K562 (cell line): Measurements from ENCODE around the gene TMEM38B.

Experiments used
- GTF2F1 ChIP-seq: IDR thresholded peaks from 2 replicates; pipeline ENCODE4 v1.6.1; 2011; ENCODE audit warnings: low read depth, low read length, improper control_type of control experiment
- LCOR ChIP-seq: sonication (generic); formaldehyde crosslinking; IDR thresholded peaks from 2 replicates; pipeline ENCODE4 v1.8.0; 2022; ENCODE audit warnings: mild to moderate bottlenecking, missing genetic modification reagents
- RAD21 ChIP-seq, 2 experiments: fragments of 250-450 bp in 1 of 2; fragments of 450-650 bp in 1 of 2; sonication (Bioruptor Pico) in 1 of 2; formaldehyde crosslinking in 1 of 2; IDR thresholded peaks in 1 of 2; conservative IDR thresholded peaks in 1 of 2; 2 replicates each; pipeline versions ENCODE4 v1.4.0 to v1.8.0; 2020 to 2022; ENCODE audit warnings: mild to moderate bottlenecking in 2 of 2, moderate library complexity in 1 of 2
- RBM34 ChIP-seq: fragments of 200-400 bp; formaldehyde crosslinking; IDR thresholded peaks from 2 replicates; pipeline ENCODE4 v1.6.1; 2018; ENCODE audit warnings: low read length, borderline replicate concordance; ENCODE audit not compliant: insufficient read depth
- SMAD4 ChIP-seq: fragments of 250-450 bp; sonication (Bioruptor Pico); conservative IDR thresholded peaks from 2 replicates; pipeline ENCODE4 v1.8.0; 2021; ENCODE audit warnings: inconsistent platforms, mild to moderate bottlenecking, moderate library complexity
- SP1 ChIP-seq: sonication (generic); formaldehyde crosslinking; IDR thresholded peaks from 2 replicates; pipeline ENCODE4 v1.8.1; 2022; ENCODE audit warnings: mild to moderate bottlenecking, missing genetic modification reagents
- TCF7L2 ChIP-seq: fragments of 150-350 bp; IDR thresholded peaks from 2 replicates; pipeline ENCODE4 v1.6.1; 2016; ENCODE audit warnings: low read depth, mild to moderate bottlenecking, low read length, moderate library complexity
- ZEB2 ChIP-seq: fragments of 450-650 bp; IDR thresholded peaks from 2 replicates; pipeline ENCODE4 v1.6.1; 2016
- ZNF133 ChIP-seq: fragments of 250-450 bp; sonication (Bioruptor Pico); IDR thresholded peaks from 2 replicates; pipeline ENCODE4 v1.4.0; 2020; ENCODE audit warnings: mild to moderate bottlenecking
- TF ChIP-seq, protein P1 (sequence below), 3 experiments: IDR thresholded peaks in 2 of 3; conservative IDR thresholded peaks in 1 of 3; 2 replicates each; pipeline ENCODE4 v1.5.1; 2011 to 2012; ENCODE audit warnings: low read length in 3 of 3, mild to moderate bottlenecking in 3 of 3, control low read depth in 2 of 3, improper control_type of control experiment in 1 of 3, inconsistent platforms in 1 of 3, low read depth in 1 of 3, mixed read lengths in 1 of 3, moderate library complexity in 1 of 3; ENCODE audit not compliant: insufficient read depth in 2 of 3
- TF ChIP-seq, protein P2 (sequence below): sonication (generic); formaldehyde crosslinking; IDR thresholded peaks from 2 replicates; pipeline ENCODE4 v1.8.0; 2023; ENCODE audit warnings: missing genetic modification reagents, mild to moderate bottlenecking, borderline replicate concordance
- TF ChIP-seq, protein P3 (sequence below): fragments of 150-350 bp; IDR thresholded peaks from 2 replicates; pipeline ENCODE4 v1.6.1; 2014; ENCODE audit warnings: low read depth, mild to moderate bottlenecking, low read length, borderline replicate concordance
- TF ChIP-seq, protein P4 (sequence below): sonication (generic); formaldehyde crosslinking; IDR thresholded peaks from 2 replicates; pipeline ENCODE4 v1.9.0; 2022; ENCODE audit warnings: mild to moderate bottlenecking, missing genetic modification reagents
- TF ChIP-seq, protein P5 (sequence below), 2 experiments: fragments of 450-650 bp; formaldehyde crosslinking in 1 of 2; IDR thresholded peaks; 2 replicates each; pipeline versions ENCODE4 v1.4.0 to v1.6.1; 2014 to 2020; ENCODE audit warnings: mild to moderate bottlenecking in 2 of 2, borderline replicate concordance in 1 of 2, low read depth in 1 of 2

DNA sequence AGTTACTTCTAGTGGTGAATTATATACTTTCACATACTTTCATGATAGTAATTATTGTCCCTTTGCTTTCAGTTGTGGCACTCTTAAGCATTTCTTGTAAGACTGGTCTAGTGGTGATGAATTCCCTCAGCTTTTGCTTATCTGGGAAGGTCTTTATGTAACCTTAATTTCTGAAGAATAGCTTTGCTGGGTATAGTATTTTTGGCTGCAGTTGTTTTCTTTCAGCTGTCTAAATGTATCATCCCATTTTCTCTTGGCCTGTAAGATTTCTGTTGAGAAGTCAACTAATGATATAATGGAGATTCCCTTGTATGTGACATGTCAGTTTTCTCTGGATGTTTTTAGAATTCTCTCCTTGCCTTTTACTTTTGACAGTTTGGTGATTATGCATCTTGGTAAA lies 41.0 kb downstream of the TMEM38B start:
- TF ChIP-seq RAD21 (CRISPR knock-in tag; conservative IDR thresholded peaks at IDR 0.05 in 1 of 2, IDR thresholded peaks at IDR 0.05 in 1 of 2) (no peak), LCOR (CRISPR knock-in tag) (no peak), GTF2F1 (no peak), SMAD4 (CRISPR knock-in tag) (no peak), ZNF133 (CRISPR knock-in tag) (no peak), SP1 (no peak), ZEB2 (no peak), TCF7L2 (no peak), RBM34 (no peak)
- TF ChIP-seq, protein P1, sequence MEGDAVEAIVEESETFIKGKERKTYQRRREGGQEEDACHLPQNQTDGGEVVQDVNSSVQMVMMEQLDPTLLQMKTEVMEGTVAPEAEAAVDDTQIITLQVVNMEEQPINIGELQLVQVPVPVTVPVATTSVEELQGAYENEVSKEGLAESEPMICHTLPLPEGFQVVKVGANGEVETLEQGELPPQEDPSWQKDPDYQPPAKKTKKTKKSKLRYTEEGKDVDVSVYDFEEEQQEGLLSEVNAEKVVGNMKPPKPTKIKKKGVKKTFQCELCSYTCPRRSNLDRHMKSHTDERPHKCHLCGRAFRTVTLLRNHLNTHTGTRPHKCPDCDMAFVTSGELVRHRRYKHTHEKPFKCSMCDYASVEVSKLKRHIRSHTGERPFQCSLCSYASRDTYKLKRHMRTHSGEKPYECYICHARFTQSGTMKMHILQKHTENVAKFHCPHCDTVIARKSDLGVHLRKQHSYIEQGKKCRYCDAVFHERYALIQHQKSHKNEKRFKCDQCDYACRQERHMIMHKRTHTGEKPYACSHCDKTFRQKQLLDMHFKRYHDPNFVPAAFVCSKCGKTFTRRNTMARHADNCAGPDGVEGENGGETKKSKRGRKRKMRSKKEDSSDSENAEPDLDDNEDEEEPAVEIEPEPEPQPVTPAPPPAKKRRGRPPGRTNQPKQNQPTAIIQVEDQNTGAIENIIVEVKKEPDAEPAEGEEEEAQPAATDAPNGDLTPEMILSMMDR (IDR thresholded peaks at IDR 0.05 in 2 of 3, conservative IDR thresholded peaks at IDR 0.05 in 1 of 3; ENCODE audit: insufficient read depth in 2 of 3, low read depth in 1 of 3, low read length in 3 of 3): no peak
- TF ChIP-seq, protein P2, sequence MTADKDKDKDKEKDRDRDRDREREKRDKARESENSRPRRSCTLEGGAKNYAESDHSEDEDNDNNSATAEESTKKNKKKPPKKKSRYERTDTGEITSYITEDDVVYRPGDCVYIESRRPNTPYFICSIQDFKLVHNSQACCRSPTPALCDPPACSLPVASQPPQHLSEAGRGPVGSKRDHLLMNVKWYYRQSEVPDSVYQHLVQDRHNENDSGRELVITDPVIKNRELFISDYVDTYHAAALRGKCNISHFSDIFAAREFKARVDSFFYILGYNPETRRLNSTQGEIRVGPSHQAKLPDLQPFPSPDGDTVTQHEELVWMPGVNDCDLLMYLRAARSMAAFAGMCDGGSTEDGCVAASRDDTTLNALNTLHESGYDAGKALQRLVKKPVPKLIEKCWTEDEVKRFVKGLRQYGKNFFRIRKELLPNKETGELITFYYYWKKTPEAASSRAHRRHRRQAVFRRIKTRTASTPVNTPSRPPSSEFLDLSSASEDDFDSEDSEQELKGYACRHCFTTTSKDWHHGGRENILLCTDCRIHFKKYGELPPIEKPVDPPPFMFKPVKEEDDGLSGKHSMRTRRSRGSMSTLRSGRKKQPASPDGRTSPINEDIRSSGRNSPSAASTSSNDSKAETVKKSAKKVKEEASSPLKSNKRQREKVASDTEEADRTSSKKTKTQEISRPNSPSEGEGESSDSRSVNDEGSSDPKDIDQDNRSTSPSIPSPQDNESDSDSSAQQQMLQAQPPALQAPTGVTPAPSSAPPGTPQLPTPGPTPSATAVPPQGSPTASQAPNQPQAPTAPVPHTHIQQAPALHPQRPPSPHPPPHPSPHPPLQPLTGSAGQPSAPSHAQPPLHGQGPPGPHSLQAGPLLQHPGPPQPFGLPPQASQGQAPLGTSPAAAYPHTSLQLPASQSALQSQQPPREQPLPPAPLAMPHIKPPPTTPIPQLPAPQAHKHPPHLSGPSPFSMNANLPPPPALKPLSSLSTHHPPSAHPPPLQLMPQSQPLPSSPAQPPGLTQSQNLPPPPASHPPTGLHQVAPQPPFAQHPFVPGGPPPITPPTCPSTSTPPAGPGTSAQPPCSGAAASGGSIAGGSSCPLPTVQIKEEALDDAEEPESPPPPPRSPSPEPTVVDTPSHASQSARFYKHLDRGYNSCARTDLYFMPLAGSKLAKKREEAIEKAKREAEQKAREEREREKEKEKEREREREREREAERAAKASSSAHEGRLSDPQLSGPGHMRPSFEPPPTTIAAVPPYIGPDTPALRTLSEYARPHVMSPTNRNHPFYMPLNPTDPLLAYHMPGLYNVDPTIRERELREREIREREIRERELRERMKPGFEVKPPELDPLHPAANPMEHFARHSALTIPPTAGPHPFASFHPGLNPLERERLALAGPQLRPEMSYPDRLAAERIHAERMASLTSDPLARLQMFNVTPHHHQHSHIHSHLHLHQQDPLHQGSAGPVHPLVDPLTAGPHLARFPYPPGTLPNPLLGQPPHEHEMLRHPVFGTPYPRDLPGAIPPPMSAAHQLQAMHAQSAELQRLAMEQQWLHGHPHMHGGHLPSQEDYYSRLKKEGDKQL (CRISPR knock-in tag): no peak
- TF ChIP-seq, protein P3, sequence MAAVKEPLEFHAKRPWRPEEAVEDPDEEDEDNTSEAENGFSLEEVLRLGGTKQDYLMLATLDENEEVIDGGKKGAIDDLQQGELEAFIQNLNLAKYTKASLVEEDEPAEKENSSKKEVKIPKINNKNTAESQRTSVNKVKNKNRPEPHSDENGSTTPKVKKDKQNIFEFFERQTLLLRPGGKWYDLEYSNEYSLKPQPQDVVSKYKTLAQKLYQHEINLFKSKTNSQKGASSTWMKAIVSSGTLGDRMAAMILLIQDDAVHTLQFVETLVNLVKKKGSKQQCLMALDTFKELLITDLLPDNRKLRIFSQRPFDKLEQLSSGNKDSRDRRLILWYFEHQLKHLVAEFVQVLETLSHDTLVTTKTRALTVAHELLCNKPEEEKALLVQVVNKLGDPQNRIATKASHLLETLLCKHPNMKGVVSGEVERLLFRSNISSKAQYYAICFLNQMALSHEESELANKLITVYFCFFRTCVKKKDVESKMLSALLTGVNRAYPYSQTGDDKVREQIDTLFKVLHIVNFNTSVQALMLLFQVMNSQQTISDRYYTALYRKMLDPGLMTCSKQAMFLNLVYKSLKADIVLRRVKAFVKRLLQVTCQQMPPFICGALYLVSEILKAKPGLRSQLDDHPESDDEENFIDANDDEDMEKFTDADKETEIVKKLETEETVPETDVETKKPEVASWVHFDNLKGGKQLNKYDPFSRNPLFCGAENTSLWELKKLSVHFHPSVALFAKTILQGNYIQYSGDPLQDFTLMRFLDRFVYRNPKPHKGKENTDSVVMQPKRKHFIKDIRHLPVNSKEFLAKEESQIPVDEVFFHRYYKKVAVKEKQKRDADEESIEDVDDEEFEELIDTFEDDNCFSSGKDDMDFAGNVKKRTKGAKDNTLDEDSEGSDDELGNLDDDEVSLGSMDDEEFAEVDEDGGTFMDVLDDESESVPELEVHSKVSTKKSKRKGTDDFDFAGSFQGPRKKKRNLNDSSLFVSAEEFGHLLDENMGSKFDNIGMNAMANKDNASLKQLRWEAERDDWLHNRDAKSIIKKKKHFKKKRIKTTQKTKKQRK: no peak
- TF ChIP-seq, protein P4, sequence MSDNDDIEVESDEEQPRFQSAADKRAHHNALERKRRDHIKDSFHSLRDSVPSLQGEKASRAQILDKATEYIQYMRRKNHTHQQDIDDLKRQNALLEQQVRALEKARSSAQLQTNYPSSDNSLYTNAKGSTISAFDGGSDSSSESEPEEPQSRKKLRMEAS (CRISPR knock-in tag): no peak
- TF ChIP-seq, protein P5, sequence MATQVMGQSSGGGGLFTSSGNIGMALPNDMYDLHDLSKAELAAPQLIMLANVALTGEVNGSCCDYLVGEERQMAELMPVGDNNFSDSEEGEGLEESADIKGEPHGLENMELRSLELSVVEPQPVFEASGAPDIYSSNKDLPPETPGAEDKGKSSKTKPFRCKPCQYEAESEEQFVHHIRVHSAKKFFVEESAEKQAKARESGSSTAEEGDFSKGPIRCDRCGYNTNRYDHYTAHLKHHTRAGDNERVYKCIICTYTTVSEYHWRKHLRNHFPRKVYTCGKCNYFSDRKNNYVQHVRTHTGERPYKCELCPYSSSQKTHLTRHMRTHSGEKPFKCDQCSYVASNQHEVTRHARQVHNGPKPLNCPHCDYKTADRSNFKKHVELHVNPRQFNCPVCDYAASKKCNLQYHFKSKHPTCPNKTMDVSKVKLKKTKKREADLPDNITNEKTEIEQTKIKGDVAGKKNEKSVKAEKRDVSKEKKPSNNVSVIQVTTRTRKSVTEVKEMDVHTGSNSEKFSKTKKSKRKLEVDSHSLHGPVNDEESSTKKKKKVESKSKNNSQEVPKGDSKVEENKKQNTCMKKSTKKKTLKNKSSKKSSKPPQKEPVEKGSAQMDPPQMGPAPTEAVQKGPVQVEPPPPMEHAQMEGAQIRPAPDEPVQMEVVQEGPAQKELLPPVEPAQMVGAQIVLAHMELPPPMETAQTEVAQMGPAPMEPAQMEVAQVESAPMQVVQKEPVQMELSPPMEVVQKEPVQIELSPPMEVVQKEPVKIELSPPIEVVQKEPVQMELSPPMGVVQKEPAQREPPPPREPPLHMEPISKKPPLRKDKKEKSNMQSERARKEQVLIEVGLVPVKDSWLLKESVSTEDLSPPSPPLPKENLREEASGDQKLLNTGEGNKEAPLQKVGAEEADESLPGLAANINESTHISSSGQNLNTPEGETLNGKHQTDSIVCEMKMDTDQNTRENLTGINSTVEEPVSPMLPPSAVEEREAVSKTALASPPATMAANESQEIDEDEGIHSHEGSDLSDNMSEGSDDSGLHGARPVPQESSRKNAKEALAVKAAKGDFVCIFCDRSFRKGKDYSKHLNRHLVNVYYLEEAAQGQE (IDR thresholded peaks at IDR 0.05; ENCODE audit: borderline replicate concordance): no peak
- TF ChIP-seq, protein P5 (CRISPR knock-in tag; IDR thresholded peaks at IDR 0.05; ENCODE audit: low read depth): no peak
